22Rv1 (cell line): ENCODE data around the gene THSD4.

Experiments used
- ZFX ChIP-seq: fragments of 450-650 bp; IDR thresholded peaks from 2 replicates; pipeline ENCODE4 v1.6.1; 2017; ENCODE audit warnings: antibody characterized with exemption, borderline replicate concordance
- TF ChIP-seq, protein P1 (sequence below): fragments of 450-650 bp; IDR thresholded peaks from 2 replicates; pipeline ENCODE4 v1.5.1; 2017; ENCODE audit warnings: mild to moderate bottlenecking

DNA sequence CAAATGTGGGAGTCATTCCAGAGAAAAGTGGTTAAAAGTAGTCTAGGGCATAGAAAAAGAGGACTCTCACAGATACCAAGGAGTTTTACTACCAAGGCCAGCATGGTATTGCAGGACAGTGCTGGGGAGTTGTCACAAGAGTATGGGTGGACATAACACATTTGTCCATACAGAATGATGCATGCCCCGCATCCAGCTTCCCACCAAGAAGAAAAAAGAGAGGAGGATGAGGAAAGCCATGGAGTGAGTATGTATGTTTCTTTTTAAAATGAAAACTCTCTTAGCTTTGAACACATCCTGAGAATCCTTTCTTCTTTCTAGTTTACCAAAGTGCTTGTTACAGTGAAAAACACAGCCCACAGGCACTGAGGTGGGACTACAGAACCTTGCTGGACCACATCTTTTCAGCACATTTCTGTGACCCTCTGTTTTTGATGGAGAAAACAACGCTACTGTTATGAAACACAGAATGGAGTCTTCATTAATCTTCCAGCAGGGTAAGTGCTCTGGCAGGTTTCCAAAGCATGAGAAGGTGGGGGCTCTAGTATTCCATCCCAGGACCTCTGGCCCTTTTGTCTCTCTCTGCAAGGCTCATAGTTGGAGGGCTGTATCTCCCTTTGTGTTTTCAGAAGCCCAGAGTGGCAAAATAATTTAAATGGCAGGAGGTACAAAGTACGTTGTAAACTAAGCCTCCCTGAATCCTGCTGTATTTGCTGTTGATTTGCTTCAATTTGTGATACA is 707.8 kb downstream of the THSD4 start:
- TF ChIP-seq, protein P1, sequence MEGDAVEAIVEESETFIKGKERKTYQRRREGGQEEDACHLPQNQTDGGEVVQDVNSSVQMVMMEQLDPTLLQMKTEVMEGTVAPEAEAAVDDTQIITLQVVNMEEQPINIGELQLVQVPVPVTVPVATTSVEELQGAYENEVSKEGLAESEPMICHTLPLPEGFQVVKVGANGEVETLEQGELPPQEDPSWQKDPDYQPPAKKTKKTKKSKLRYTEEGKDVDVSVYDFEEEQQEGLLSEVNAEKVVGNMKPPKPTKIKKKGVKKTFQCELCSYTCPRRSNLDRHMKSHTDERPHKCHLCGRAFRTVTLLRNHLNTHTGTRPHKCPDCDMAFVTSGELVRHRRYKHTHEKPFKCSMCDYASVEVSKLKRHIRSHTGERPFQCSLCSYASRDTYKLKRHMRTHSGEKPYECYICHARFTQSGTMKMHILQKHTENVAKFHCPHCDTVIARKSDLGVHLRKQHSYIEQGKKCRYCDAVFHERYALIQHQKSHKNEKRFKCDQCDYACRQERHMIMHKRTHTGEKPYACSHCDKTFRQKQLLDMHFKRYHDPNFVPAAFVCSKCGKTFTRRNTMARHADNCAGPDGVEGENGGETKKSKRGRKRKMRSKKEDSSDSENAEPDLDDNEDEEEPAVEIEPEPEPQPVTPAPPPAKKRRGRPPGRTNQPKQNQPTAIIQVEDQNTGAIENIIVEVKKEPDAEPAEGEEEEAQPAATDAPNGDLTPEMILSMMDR: no peak
- TF ChIP-seq ZFX: no peak
